Measurements from ENCODE around the gene STT3A. TPM values are rescaled to one million over a fixed set of nuclear protein-coding genes. Genes with fewer than 3 reads are reported as not detected.

The STT3A gene
- total and polyA plus RNA-seq, 10 of the 15 experiments (the other 5 are each of a cell fraction or from before 2014, with no cell fraction given), result 74.4 to 202 (median 118) TPM

- TF ChIP-seq CUX1 (IDR thresholded peaks at IDR 0.05; ENCODE audit: insufficient replicate concordance, low read depth, low read length), result no peak
- peak; percentile 50; the same call in 1 of the 2 replicates for TF ChIP-seq CREM (IDR thresholded peaks at IDR 0.05; ENCODE audit: low read depth)
- TF ChIP-seq MTA3 (IDR thresholded peaks at IDR 0.05; ENCODE audit: borderline replicate concordance, low read length), result no peak; the same call in 1 of the 2 replicates
- TF ChIP-seq ZNF622 (IDR thresholded peaks at IDR 0.05), result no peak
- no peak; the same call in none of the 2 replicates for TF ChIP-seq NR2F1 (conservative IDR thresholded peaks at IDR 0.05)
- TF ChIP-seq BACH1 (IDR thresholded peaks at IDR 0.05; ENCODE audit: borderline replicate concordance), result peak; percentile 81
- TF ChIP-seq IRF3 (IDR thresholded peaks at IDR 0.05), result no peak
- TF ChIP-seq IRF4 (IDR thresholded peaks at IDR 0.05; ENCODE audit: low read depth, low read length), result no peak
- no peak for TF ChIP-seq ELK1 (IDR thresholded peaks at IDR 0.05; ENCODE audit: low read depth, low read length)
- no peak for TF ChIP-seq ATF7 (IDR thresholded peaks at IDR 0.05; ENCODE audit: low read depth)
- TF ChIP-seq PRDM15 (CRISPR knock-in tag; IDR thresholded peaks at IDR 0.05), result no peak
- TF ChIP-seq ZNF274 (IDR thresholded peaks at IDR 0.05; ENCODE audit: insufficient read depth, insufficient read length), result no peak
- TF ChIP-seq SPI1 (IDR thresholded peaks at IDR 0.05; ENCODE audit: borderline replicate concordance, insufficient read depth, low read depth, low read length), result no peak
- TF ChIP-seq NFIC (IDR thresholded peaks at IDR 0.05; ENCODE audit: low read depth, low read length), result no peak
- TF ChIP-seq MXI1 (IDR thresholded peaks at IDR 0.05; ENCODE audit: low read depth, low read length), result peak; percentile 73
- no peak for TF ChIP-seq SMAD5 (IDR thresholded peaks at IDR 0.05; ENCODE audit: low read depth)
- TF ChIP-seq BHLHE40 (IDR thresholded peaks at IDR 0.05; ENCODE audit: borderline replicate concordance in 1 of 2, low read depth in 2 of 2, low read length in 1 of 2), result peak; percentile 31 to 89; a peak in 3 of 4 replicates
- no peak for TF ChIP-seq SMAD1 (IDR thresholded peaks at IDR 0.05; ENCODE audit: low read depth, partially characterized antibody)
Observed at GRCh38 chr11:125568970-125569914, 23.4 kb upstream of the STT3A start, which contains the start of gene EI24 (continued).

All from GM12878 (cell line).